CD14-positive monocyte (primary cell): ENCODE results near the gene ERC1. TPM values are rescaled to one million over a fixed set of nuclear protein-coding genes. Genes with fewer than 3 reads are reported as not detected.

Experiments used
- DNase-seq, 3 donors: peaks; one replicate each; pipeline ENCODE4 v3.0.0-alpha.2; 2011 to 2022
- H2AFZ ChIP-seq: 2 replicates; pipeline ENCODE4 v1.6.0; 2012; ENCODE audit warnings: mild to moderate bottlenecking, low read depth, low read length, inconsistent platforms; ENCODE audit not compliant: insufficient read depth, poor library complexity, severe bottlenecking
- H3K27ac ChIP-seq, 2 donors: 1 replicate in 1 of 2; 2 replicates in 1 of 2; pipeline ENCODE4 v1.5.1; 2012 to 2013; ENCODE audit warnings: low read length in 2 of 2, control low read depth in 1 of 2, inconsistent platforms in 1 of 2, low read depth in 1 of 2, mild to moderate bottlenecking in 1 of 2
- H3K27me3 ChIP-seq, 2 donors: one replicate each; pipeline versions ENCODE4 v1.6.0 to v1.6.1; 2011 to 2013; ENCODE audit warnings: low read length in 2 of 2; ENCODE audit not compliant: control insufficient read depth in 2 of 2, insufficient read depth in 2 of 2
- H3K36me3 ChIP-seq, 2 donors: replicated peaks in 1 of 2; 1 replicate in 1 of 2; 2 replicates in 1 of 2; pipeline versions ENCODE4 v1.5.1 to v1.6.1; 2012 to 2013; ENCODE audit warnings: low read length in 2 of 2, control low read depth in 1 of 2, inconsistent platforms in 1 of 2, mild to moderate bottlenecking in 1 of 2; ENCODE audit not compliant: insufficient read depth in 2 of 2, control insufficient read depth in 1 of 2
- H3K4me1 ChIP-seq, 2 donors: 1 replicate in 1 of 2; 2 replicates in 1 of 2; pipeline versions ENCODE4 v1.5.1 to v1.6.1; 2012 to 2013; ENCODE audit warnings: low read length in 2 of 2, control low read depth in 1 of 2, inconsistent platforms in 1 of 2, mild to moderate bottlenecking in 1 of 2, moderate library complexity in 1 of 2; ENCODE audit not compliant: insufficient read depth in 2 of 2, control insufficient read depth in 1 of 2
- H3K4me2 ChIP-seq: replicated peaks from 2 replicates; pipeline ENCODE3; 2012; ENCODE audit warnings: low read length, moderate library complexity, mild to moderate bottlenecking; ENCODE audit not compliant: poor library complexity, severe bottlenecking; ENCODE audit errors: extremely low read depth
- H3K4me3 ChIP-seq, 3 experiments: fragments of 200-600 bp in 1 of 3; sonication (generic) in 1 of 3; replicated peaks in 1 of 3; 1 replicate in 2 of 3; 2 replicates in 1 of 3; pipeline ENCODE4 v1.5.1; 2011 to 2013; ENCODE audit warnings: low read length in 3 of 3, mild to moderate bottlenecking in 3 of 3, control low read depth in 2 of 3, low read depth in 2 of 3, inconsistent platforms in 1 of 3, moderate library complexity in 1 of 3
- H3K79me2 ChIP-seq: 2 replicates; pipeline ENCODE4 v1.6.0; 2012; ENCODE audit warnings: mild to moderate bottlenecking, control low read depth, inconsistent platforms, low read length, moderate library complexity; ENCODE audit not compliant: insufficient read depth
- H3K9ac ChIP-seq: 2 replicates; pipeline ENCODE4 v1.6.0; 2017; ENCODE audit warnings: low read length, mild to moderate bottlenecking; ENCODE audit not compliant: insufficient read depth, poor library complexity, severe bottlenecking
- H3K9me3 ChIP-seq, 2 donors: replicated peaks in 1 of 2; 1 replicate in 1 of 2; 2 replicates in 1 of 2; pipeline versions ENCODE4 v1.5.1 to v1.6.1; 2012 to 2013; ENCODE audit warnings: low read length in 2 of 2, control low read depth in 1 of 2; ENCODE audit not compliant: control insufficient read depth in 1 of 2, insufficient read depth in 1 of 2
- H4K20me1 ChIP-seq: 2 replicates; pipeline ENCODE4 v1.6.0; 2012; ENCODE audit warnings: mild to moderate bottlenecking, low read length, control low read depth, moderate library complexity; ENCODE audit not compliant: insufficient read depth
- H3K27ac Mint-ChIP-seq, 7 donors: one replicate each; pipeline ENCODE4 v1.8.0; 2020; ENCODE audit warnings: mild to moderate bottlenecking in 7 of 7, mixed read lengths in 7 of 7, moderate library complexity in 6 of 7, inconsistent platforms in 2 of 7
- H3K27me3 Mint-ChIP-seq, 3 donors: one replicate each; pipeline ENCODE4 v1.8.0; 2021 to 2022; ENCODE audit warnings: low read depth in 3 of 3, mild to moderate bottlenecking in 3 of 3, mixed read lengths in 3 of 3, moderate library complexity in 3 of 3, inconsistent platforms in 1 of 3
- H3K36me3 Mint-ChIP-seq, 2 donors: one replicate each; pipeline ENCODE4 v1.8.0; 2020; ENCODE audit warnings: mixed read lengths in 2 of 2, inconsistent platforms in 1 of 2, mild to moderate bottlenecking in 1 of 2
- H3K4me1 Mint-ChIP-seq: one replicate; pipeline ENCODE4 v1.8.0; 2020; ENCODE audit warnings: mild to moderate bottlenecking, mixed read lengths
- H3K4me3 Mint-ChIP-seq, 2 donors: one replicate each; pipeline ENCODE4 v1.8.0; 2020; ENCODE audit warnings: mild to moderate bottlenecking in 2 of 2, mixed read lengths in 2 of 2, moderate library complexity in 1 of 2
- H3K9me3 Mint-ChIP-seq, 7 donors: one replicate each; pipeline ENCODE4 v1.8.0; 2020 to 2022; ENCODE audit warnings: mixed read lengths in 7 of 7, mild to moderate bottlenecking in 6 of 7, moderate library complexity in 6 of 7, inconsistent platforms in 2 of 7
- CTCF ChIP-seq: fragments of 200-600 bp; IDR thresholded peaks from one replicate; pipeline ENCODE4 v1.8.0; 2022; ENCODE audit warnings: antibody characterized with exemption, mild to moderate bottlenecking
- WGBS: methylation state at CpG from one replicate; pipeline ENCODE4 v1.1.5; 2013; ENCODE audit warnings: missing lambda C conversion rate; ENCODE audit not compliant: insufficient coverage; 5-methylcytosine and 5-hydroxymethylcytosine counted together
- intact Hi-C, 2 donors: fragments of 100-400 bp; cut with micrococcal nuclease; formaldehyde crosslinking; loops; one replicate each; pipeline versions ENCODE4 v1.15.0 to v1.15.1; 2023
- polyA plus RNA-seq, 3 donors: library from polyadenylated mRNA; depleted of rRNA in 1 of 3; unstranded in 2 of 3; stranded (reverse) in 1 of 3; fragments of 300-500 nt in 2 of 3; fragments of >200 nt in 1 of 3; fragmentation: Illumina TruSeq in 2 of 3; gene quantifications; 1 replicate in 2 of 3; 2 replicates in 1 of 3; pipeline ENCODE4 v1.2.3, GENCODE V29; 2012 to 2021

Gene ERC1
- polyA plus RNA-seq, 3 donors: 4.0 to 14.3 (median 5.1) TPM

GRCh38 chr12:1220127-1221092 is 229.4 kb downstream of the ERC1 start:
- Mint-ChIP-seq H3K4me3 (no peak overlapping the region), H3K9me3 (no peaks in the 10 kb centered on the region), H3K36me3 (peaks cover 5 to 7% of the 10 kb centered on the region in 2 donors), H3K27me3 (no peaks in the 10 kb centered on the region), H3K27ac (no peak overlapping the region), H3K4me1 (no peaks in the 10 kb centered on the region)
- 92% methylated on average over 4 of the region's 7 CpGs for WGBS
- Histone ChIP-seq H4K20me1 (no peaks in the 10 kb centered on the region), H3K79me2 (no peaks in the 10 kb centered on the region), H3K4me3 (no peak overlapping the region), H3K27me3 (no peaks in the 10 kb centered on the region), H3K27ac (no peak overlapping the region), H3K9ac (no peak overlapping the region), H3K36me3 (no peaks in the 10 kb centered on the region), H3K4me1 (no peaks in the 10 kb centered on the region), H3K4me2 (no peak overlapping the region), H2AFZ (no peak overlapping the region), H3K9me3 (no peaks in the 10 kb centered on the region)
- no peak for DNase-seq
- no peak for TF ChIP-seq CTCF
- intact Hi-C loops: no loop called here

GRCh38 chr12:1222858-1223639 is 232.0 kb downstream of the ERC1 start:
- WGBS: no CpG with 5 or more reads among the region's 4 CpGs
- Mint-ChIP-seq H3K4me3 (no peak overlapping the region), H3K36me3 (peaks cover 4 to 7% of the 10 kb centered on the region in 2 donors), H3K4me1 (peaks cover 17% of the 10 kb centered on the region), H3K27ac (no peak overlapping the region), H3K27me3 (no peaks in the 10 kb centered on the region), H3K9me3 (no peaks in the 10 kb centered on the region)
- Histone ChIP-seq H3K4me3 (no peak overlapping the region), H3K79me2 (no peaks in the 10 kb centered on the region), H4K20me1 (no peaks in the 10 kb centered on the region), H3K27me3 (no peaks in the 10 kb centered on the region), H3K4me1 (peaks cover 12 to 15% of the 10 kb centered on the region in 2 donors), H3K27ac (no peak overlapping the region), H2AFZ (no peak overlapping the region), H3K4me2 (no peak overlapping the region), H3K9ac (no peak overlapping the region), H3K36me3 (no peaks in the 10 kb centered on the region), H3K9me3 (no peaks in the 10 kb centered on the region)
- TF ChIP-seq CTCF: no peak
- DNase-seq: no peak
- intact Hi-C loops: no loop called here
